Trophoblast cell (in vitro differentiated cells and primary cell): Measurements from ENCODE around the gene KCNQ1OT1.

Source experiments
- DNase-seq, 2 donors: peaks; one replicate each; pipeline ENCODE4 v3.0.0-alpha.2; 2016
- H2AFZ ChIP-seq: 2 replicates; pipeline ENCODE4 v1.6.1; 2013; ENCODE audit warnings: low read length, moderate library complexity, mild to moderate bottlenecking; ENCODE audit not compliant: insufficient read depth, poor library complexity
- H2AK5ac ChIP-seq: 2 replicates; pipeline ENCODE4 v1.6.1; 2013; ENCODE audit warnings: mild to moderate bottlenecking, low read length
- H2BK120ac ChIP-seq: 2 replicates; pipeline ENCODE4 v1.6.1; 2013; ENCODE audit warnings: low read length, mild to moderate bottlenecking, moderate library complexity; ENCODE audit not compliant: insufficient read depth, poor library complexity
- H2BK12ac ChIP-seq: 2 replicates; pipeline ENCODE4 v1.6.1; 2013; ENCODE audit warnings: mild to moderate bottlenecking, low read length, moderate library complexity
- H2BK5ac ChIP-seq: 2 replicates; pipeline ENCODE4 v1.6.1; 2013; ENCODE audit warnings: low read length, low read depth, moderate library complexity, mild to moderate bottlenecking; ENCODE audit not compliant: poor library complexity
- H3K14ac ChIP-seq: 2 replicates; pipeline ENCODE4 v1.6.1; 2013; ENCODE audit warnings: mild to moderate bottlenecking, low read length
- H3K18ac ChIP-seq: 2 replicates; pipeline ENCODE4 v1.6.1; 2013; ENCODE audit warnings: mild to moderate bottlenecking, low read length
- H3K23ac ChIP-seq: 2 replicates; pipeline ENCODE4 v1.6.1; 2013; ENCODE audit warnings: low read length
- H3K27ac ChIP-seq: 2 replicates; pipeline ENCODE4 v1.5.1; 2013; ENCODE audit warnings: low read depth, mild to moderate bottlenecking, inconsistent platforms, low read length, moderate library complexity
- H3K27me3 ChIP-seq: 2 replicates; pipeline ENCODE4 v1.6.1; 2013; ENCODE audit warnings: inconsistent platforms, mild to moderate bottlenecking, low read length, moderate library complexity; ENCODE audit not compliant: insufficient read depth
- H3K36me3 ChIP-seq, 2 experiments: 1 replicate in 1 of 2; 2 replicates in 1 of 2; pipeline ENCODE4 v1.6.1; 2013; ENCODE audit warnings: low read length in 2 of 2, mild to moderate bottlenecking in 2 of 2, moderate library complexity in 1 of 2; ENCODE audit not compliant: insufficient read depth in 2 of 2, control insufficient read depth in 1 of 2
- H3K4ac ChIP-seq: 2 replicates; pipeline ENCODE4 v1.6.1; 2013; ENCODE audit warnings: low read depth, mild to moderate bottlenecking, low read length, moderate library complexity
- H3K4me1 ChIP-seq, 2 experiments: 1 replicate in 1 of 2; 2 replicates in 1 of 2; pipeline ENCODE4 v1.6.1; 2013; ENCODE audit warnings: low read length in 2 of 2, mild to moderate bottlenecking in 2 of 2, moderate library complexity in 1 of 2; ENCODE audit not compliant: insufficient read depth in 2 of 2, control insufficient read depth in 1 of 2
- H3K4me2 ChIP-seq: 2 replicates; pipeline ENCODE4 v1.6.1; 2013; ENCODE audit warnings: inconsistent platforms, mild to moderate bottlenecking, low read length, moderate library complexity
- H3K4me3 ChIP-seq: 2 replicates; pipeline ENCODE4 v1.5.1; 2013; ENCODE audit warnings: mild to moderate bottlenecking, low read depth, low read length, inconsistent platforms
- H3K79me1 ChIP-seq: one replicate; pipeline ENCODE4 v1.6.1; 2013; ENCODE audit warnings: low read length
- H3K79me2 ChIP-seq: 2 replicates; pipeline ENCODE4 v1.6.1; 2013; ENCODE audit warnings: low read length, mild to moderate bottlenecking; ENCODE audit not compliant: control insufficient read depth, insufficient read depth, poor library complexity
- H3K9ac ChIP-seq: 2 replicates; pipeline ENCODE4 v1.6.1; 2013; ENCODE audit warnings: mild to moderate bottlenecking, low read length
- H3K9me3 ChIP-seq: 2 replicates; pipeline ENCODE4 v1.6.1; 2013; ENCODE audit warnings: low read depth, mild to moderate bottlenecking, control low read depth, inconsistent platforms, low read length; ENCODE audit not compliant: insufficient read depth
- H4K12ac ChIP-seq: 2 replicates; pipeline ENCODE4 v1.6.1; 2013; ENCODE audit warnings: low read depth, mild to moderate bottlenecking, low read length, moderate library complexity
- H4K8ac ChIP-seq: 2 replicates; pipeline ENCODE4 v1.6.1; 2013; ENCODE audit warnings: low read depth, mild to moderate bottlenecking, low read length, moderate library complexity
- H4K91ac ChIP-seq: one replicate; pipeline ENCODE4 v1.6.1; 2013; ENCODE audit warnings: low read depth, mild to moderate bottlenecking, low read length, moderate library complexity
- WGBS: extraction: QIAGEN DNeasy Blood & Tissue Kit; methylation state at CpG from one replicate; pipeline ENCODE4 v1.1.7; 2013; ENCODE audit warnings: missing lambda C conversion rate; ENCODE audit not compliant: insufficient read length, insufficient coverage; ENCODE audit errors: extremely low coverage; 5-methylcytosine and 5-hydroxymethylcytosine counted together

The KCNQ1OT1 gene

DNA sequence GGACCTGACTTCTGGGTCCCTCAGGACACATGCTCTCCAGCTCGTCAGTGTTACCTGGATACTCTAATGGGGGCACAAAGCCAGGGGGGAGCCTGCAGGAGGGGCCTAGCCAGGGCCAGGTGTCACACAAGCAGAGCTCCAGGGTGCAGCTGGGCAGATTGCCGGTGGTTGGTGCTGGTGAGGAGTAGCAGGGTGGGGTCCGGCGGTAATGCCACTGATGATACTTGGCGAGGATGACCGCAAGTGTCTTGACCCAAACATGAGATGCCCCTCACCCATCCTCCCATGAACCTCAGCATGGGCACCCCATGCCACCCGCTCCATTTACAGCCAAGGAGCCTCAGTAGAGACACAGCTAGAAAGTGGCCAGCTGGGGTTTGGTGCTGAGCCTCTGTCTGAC is 15.1 kb upstream of the KCNQ1OT1 start:
- Histone ChIP-seq H2BK120ac (no peak overlapping the region), H3K14ac (no peak overlapping the region), H3K9ac (no peak overlapping the region), H3K36me3 (no peaks in the 10 kb centered on the region), H3K4me2 (no peak overlapping the region), H4K8ac (no peak overlapping the region), H2AFZ (no peak overlapping the region), H2AK5ac (no peak overlapping the region), H3K4me3 (no peak overlapping the region), H4K12ac (no peak overlapping the region), H3K18ac (no peak overlapping the region), H2BK5ac (no peak overlapping the region), H3K27ac (no peak overlapping the region), H3K4ac (no peak overlapping the region), H3K79me2 (no peaks in the 10 kb centered on the region), H3K27me3 (peaks cover 2% of the 10 kb centered on the region), H3K4me1 (no peaks in the 10 kb centered on the region), H2BK12ac (no peak overlapping the region), H3K23ac (no peak overlapping the region), H3K9me3 (peaks cover 3% of the 10 kb centered on the region), H4K91ac (no peak overlapping the region), H3K79me1 (no peaks in the 10 kb centered on the region)
- no CpG with 5 or more reads among the region's 7 CpGs for WGBS
- no peak for DNase-seq

GRCh38 chr11:2714463-2714800 is 14.6 kb upstream of the KCNQ1OT1 start:
- H3K4me2 ChIP-seq: no peak overlapping the region
- H2BK120ac ChIP-seq: no peak overlapping the region
- H3K4me3 ChIP-seq: no peak overlapping the region
- H3K79me2 ChIP-seq: no peaks in the 10 kb centered on the region
- no peak overlapping the region for H4K91ac ChIP-seq
- H3K4me1 ChIP-seq: no peaks in the 10 kb centered on the region
- WGBS: no CpG with 5 or more reads among the region's 9 CpGs
- no peak overlapping the region for H3K14ac ChIP-seq
- H3K9me3 ChIP-seq: peaks cover 3% of the 10 kb centered on the region
- H3K79me1 ChIP-seq: no peaks in the 10 kb centered on the region
- H3K4ac ChIP-seq: no peak overlapping the region
- no peak overlapping the region for H4K8ac ChIP-seq
- H2AFZ ChIP-seq: no peak overlapping the region
- H2BK12ac ChIP-seq: no peak overlapping the region
- no peak overlapping the region for H3K23ac ChIP-seq
- H3K27me3 ChIP-seq: peaks cover 2% of the 10 kb centered on the region
- no peak for DNase-seq
- no peak overlapping the region for H2AK5ac ChIP-seq
- no peak overlapping the region for H4K12ac ChIP-seq
- no peak overlapping the region for H3K9ac ChIP-seq
- no peaks in the 10 kb centered on the region for H3K36me3 ChIP-seq
- no peak overlapping the region for H3K27ac ChIP-seq
- no peak overlapping the region for H2BK5ac ChIP-seq
- H3K18ac ChIP-seq: no peak overlapping the region

GRCh38 chr11:2713661-2714462 is 14.1 kb upstream of the KCNQ1OT1 start:
- Histone ChIP-seq H2BK5ac (no peak overlapping the region), H3K27ac (no peak overlapping the region), H4K12ac (no peak overlapping the region), H3K9me3 (peaks cover 3% of the 10 kb centered on the region), H3K79me2 (no peaks in the 10 kb centered on the region), H3K4me1 (peaks cover 0 to under 1% of the 10 kb centered on the region in 2 experiments), H3K79me1 (no peaks in the 10 kb centered on the region), H3K9ac (no peak overlapping the region), H3K27me3 (peaks cover 2% of the 10 kb centered on the region), H3K18ac (no peak overlapping the region), H3K36me3 (no peaks in the 10 kb centered on the region), H3K23ac (no peak overlapping the region), H3K4me2 (no peak overlapping the region), H3K4me3 (no peak overlapping the region), H4K91ac (no peak overlapping the region), H4K8ac (no peak overlapping the region), H2BK120ac (no peak overlapping the region), H3K4ac (no peak overlapping the region), H2BK12ac (no peak overlapping the region), H2AK5ac (no peak overlapping the region), H3K14ac (no peak overlapping the region), H2AFZ (no peak overlapping the region)
- WGBS: no CpG with 5 or more reads among the region's 26 CpGs
- DNase-seq: no peak

GRCh38 chr11:2713094-2713493 is 13.3 kb upstream of the KCNQ1OT1 start:
- Histone ChIP-seq H3K9ac (no peak overlapping the region), H2BK12ac (no peak overlapping the region), H3K4ac (no peak overlapping the region), H3K27ac (no peak overlapping the region), H3K4me3 (no peak overlapping the region), H3K4me1 (peaks cover 6 to 9% of the 10 kb centered on the region in 2 experiments), H3K36me3 (no peaks in the 10 kb centered on the region), H3K23ac (no peak overlapping the region), H2AFZ (no peak overlapping the region), H2BK120ac (no peak overlapping the region), H2AK5ac (no peak overlapping the region), H3K79me1 (no peaks in the 10 kb centered on the region), H3K18ac (no peak overlapping the region), H3K27me3 (peaks cover 2% of the 10 kb centered on the region), H3K4me2 (no peak overlapping the region), H4K8ac (no peak overlapping the region), H3K14ac (no peak overlapping the region), H4K12ac (no peak overlapping the region), H3K9me3 (peaks cover 3% of the 10 kb centered on the region), H2BK5ac (no peak overlapping the region), H3K79me2 (no peaks in the 10 kb centered on the region), H4K91ac (no peak overlapping the region)
- WGBS: no CpG with 5 or more reads among the region's 12 CpGs
- no peak for DNase-seq
